Caco-2 (cell line): ENCODE data around the gene STARD3NL. TPM values are rescaled to one million over a fixed set of nuclear protein-coding genes. Genes with fewer than 3 reads are reported as not detected.
"Not testable (repeated sequence)": the region's sequence is repeated elsewhere in the genome, so short reads cannot be mapped to it uniquely, and the experiment has no call there.

Experiments used
- BruUV-seq: library from RNA; stranded (reverse); fragments of 400-500 nt; replicated peaks from 2 replicates; lab custom pipeline; 2021; lab: Mats Ljungman, UMichigan
- CTCF ChIA-PET: fragments of 300-600 bp; sonication (Branson Sonifier 250); formaldehyde crosslinking; loops from one replicate; lab custom pipeline; 2022; ENCODE audit warnings: antibody characterized with exemption; lab: Charles Lee
- POLR2A ChIA-PET: fragments of 300-600 bp; sonication (Branson Sonifier 250); formaldehyde crosslinking; loops from one replicate; lab custom pipeline; 2022; ENCODE audit warnings: antibody characterized with exemption; lab: Charles Lee
- DNase-seq, 2 experiments: peaks; one replicate each; pipeline versions ENCODE4 v3.0.0 to v3.0.0-alpha.2; 2020 to 2022
- H3K27me3 ChIP-seq: replicated peaks from 2 replicates; pipeline ENCODE4 v1.6.0; 2011; ENCODE audit warnings: low read length; ENCODE audit not compliant: control insufficient read depth, insufficient read depth
- H3K36me3 ChIP-seq: 2 replicates; pipeline ENCODE4 v1.5.1; 2011; ENCODE audit warnings: low read length; ENCODE audit not compliant: control insufficient read depth, insufficient read depth
- H3K4me1 ChIP-seq: fragments of 250-450 bp; sonication (Bioruptor Pico); 2 replicates; pipeline ENCODE4 v1.5.1; 2020; ENCODE audit warnings: mild to moderate bottlenecking
- H3K4me3 ChIP-seq: 2 replicates; pipeline ENCODE4 v1.5.1; 2011; ENCODE audit warnings: low read depth, mild to moderate bottlenecking, control low read depth, low read length
- H3K9me3 ChIP-seq: fragments of 250-450 bp; sonication (Bioruptor Pico); 2 replicates; pipeline ENCODE4 v1.5.1; 2020; ENCODE audit warnings: mild to moderate bottlenecking, moderate library complexity
- H3K27ac Mint-ChIP-seq: one replicate; pipeline ENCODE4 v1.8.0; 2022; ENCODE audit warnings: mixed read lengths; ENCODE audit not compliant: unreplicated experiment
- H3K27me3 Mint-ChIP-seq: one replicate; pipeline ENCODE4 v1.8.0; 2022; ENCODE audit warnings: mixed read lengths; ENCODE audit not compliant: insufficient read depth, unreplicated experiment
- H3K36me3 Mint-ChIP-seq: one replicate; pipeline ENCODE4 v1.8.0; 2022; ENCODE audit warnings: mild to moderate bottlenecking, mixed read lengths; ENCODE audit not compliant: insufficient read depth, unreplicated experiment
- H3K4me1 Mint-ChIP-seq: one replicate; pipeline ENCODE4 v1.8.0; 2022; ENCODE audit warnings: low read depth, mixed read lengths; ENCODE audit not compliant: unreplicated experiment
- H3K4me3 Mint-ChIP-seq: one replicate; pipeline ENCODE4 v1.8.0; 2022; ENCODE audit warnings: mild to moderate bottlenecking, moderate library complexity, mixed read lengths; ENCODE audit not compliant: unreplicated experiment
- H3K9me3 Mint-ChIP-seq: one replicate; pipeline ENCODE4 v1.8.0; 2022; ENCODE audit warnings: mixed read lengths; ENCODE audit not compliant: unreplicated experiment
- intact Hi-C: fragments of 100-400 bp; cut with micrococcal nuclease; formaldehyde crosslinking; loops from one replicate; pipeline ENCODE4 v1.10.0; 2022; ENCODE audit not compliant: unreplicated experiment
- total RNA-seq: library from RNA; stranded (reverse); gene quantifications from 2 replicates; pipeline ENCODE4 v1.2.3, GENCODE V29; 2022
- TF ChIP-seq, protein P1 (sequence below), 2 experiments: fragments of 200-600 bp in 1 of 2; IDR thresholded peaks; 1 replicate in 1 of 2; 2 replicates in 1 of 2; pipeline versions ENCODE4 v1.5.1 to v1.8.0; 2011 to 2022; ENCODE audit warnings: antibody characterized with exemption in 1 of 2, control low read depth in 1 of 2, inconsistent platforms in 1 of 2, low read depth in 1 of 2, low read length in 1 of 2, mild to moderate bottlenecking in 1 of 2, moderate library complexity in 1 of 2; ENCODE audit not compliant: insufficient read depth in 1 of 2, severe bottlenecking in 1 of 2, unreplicated experiment in 1 of 2

The STARD3NL gene
- total RNA-seq, 1 experiment from 2014 or later = 32.6 TPM

DNA sequence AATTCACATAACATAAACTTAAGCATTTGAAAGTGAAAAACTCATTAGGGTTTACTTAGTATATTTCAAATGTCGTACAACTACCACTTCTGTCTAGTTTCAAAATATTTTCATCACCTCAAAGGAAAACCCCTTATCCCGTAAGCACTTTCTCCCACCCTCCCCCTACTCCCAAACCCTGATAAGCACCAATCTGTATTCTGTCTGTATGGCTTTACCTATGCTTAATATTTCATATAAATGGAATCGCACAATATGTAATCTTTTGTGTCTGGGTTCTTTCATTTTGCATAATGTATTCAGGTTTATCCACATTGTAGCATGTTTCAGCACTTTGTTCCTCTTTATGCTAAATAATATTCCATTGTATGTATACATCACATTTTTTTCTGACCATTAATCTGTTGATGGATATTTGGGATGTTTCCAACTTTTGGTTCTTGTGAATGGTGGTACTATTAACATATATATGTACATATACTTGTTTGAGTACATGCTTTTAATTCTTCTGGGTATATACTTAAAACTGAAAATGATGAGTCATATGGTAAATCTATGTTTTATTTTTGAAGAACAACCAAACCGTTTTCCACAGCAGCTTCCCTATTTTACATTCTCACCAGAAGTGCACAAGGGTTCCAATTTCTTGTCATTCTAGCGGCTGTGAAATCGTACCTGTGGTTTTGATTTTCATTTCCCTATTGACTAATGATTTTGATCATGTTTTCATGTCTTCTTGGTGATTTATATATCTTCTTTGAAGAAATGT is 6.2 kb upstream of the STARD3NL start:
- H3K36me3 ChIP-seq = no peaks in the 10 kb centered on the region
- intact Hi-C loops = no loop called here
- H3K4me1 ChIP-seq = no peaks in the 10 kb centered on the region
- H3K27me3 Mint-ChIP-seq = peaks cover 10% of the 10 kb centered on the region
- H3K9me3 Mint-ChIP-seq = no peaks in the 10 kb centered on the region
- H3K9me3 ChIP-seq = 0 out of 2 replicates have a peak, but pooled peaks cover 3% of the 10 kb centered on the region
- TF ChIP-seq, protein P1, sequence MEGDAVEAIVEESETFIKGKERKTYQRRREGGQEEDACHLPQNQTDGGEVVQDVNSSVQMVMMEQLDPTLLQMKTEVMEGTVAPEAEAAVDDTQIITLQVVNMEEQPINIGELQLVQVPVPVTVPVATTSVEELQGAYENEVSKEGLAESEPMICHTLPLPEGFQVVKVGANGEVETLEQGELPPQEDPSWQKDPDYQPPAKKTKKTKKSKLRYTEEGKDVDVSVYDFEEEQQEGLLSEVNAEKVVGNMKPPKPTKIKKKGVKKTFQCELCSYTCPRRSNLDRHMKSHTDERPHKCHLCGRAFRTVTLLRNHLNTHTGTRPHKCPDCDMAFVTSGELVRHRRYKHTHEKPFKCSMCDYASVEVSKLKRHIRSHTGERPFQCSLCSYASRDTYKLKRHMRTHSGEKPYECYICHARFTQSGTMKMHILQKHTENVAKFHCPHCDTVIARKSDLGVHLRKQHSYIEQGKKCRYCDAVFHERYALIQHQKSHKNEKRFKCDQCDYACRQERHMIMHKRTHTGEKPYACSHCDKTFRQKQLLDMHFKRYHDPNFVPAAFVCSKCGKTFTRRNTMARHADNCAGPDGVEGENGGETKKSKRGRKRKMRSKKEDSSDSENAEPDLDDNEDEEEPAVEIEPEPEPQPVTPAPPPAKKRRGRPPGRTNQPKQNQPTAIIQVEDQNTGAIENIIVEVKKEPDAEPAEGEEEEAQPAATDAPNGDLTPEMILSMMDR (IDR thresholded peaks at IDR 0.05; ENCODE audit: insufficient read depth in 1 of 2, low read depth in 1 of 2, low read length in 1 of 2, severe bottlenecking in 1 of 2, unreplicated experiment in 1 of 2) = no peak
- ChIA-PET CTCF (no interaction called here), POLR2A (no interaction called here)
- BruUV-seq = no TSS peak
- H3K27ac Mint-ChIP-seq = no peak overlapping the region
- H3K4me1 Mint-ChIP-seq = no peaks in the 10 kb centered on the region
- DNase-seq = no peak
- H3K4me3 ChIP-seq = no peak overlapping the region
- no peak overlapping the region for H3K4me3 Mint-ChIP-seq
- no peaks in the 10 kb centered on the region for H3K36me3 Mint-ChIP-seq
- no peaks in the 10 kb centered on the region for H3K27me3 ChIP-seq

- POLR2A ChIA-PET = not testable (repeated sequence)
These were observed 2.5 kb upstream of the STARD3NL start for GRCh38 chr7:38175547-38175946.

DNA sequence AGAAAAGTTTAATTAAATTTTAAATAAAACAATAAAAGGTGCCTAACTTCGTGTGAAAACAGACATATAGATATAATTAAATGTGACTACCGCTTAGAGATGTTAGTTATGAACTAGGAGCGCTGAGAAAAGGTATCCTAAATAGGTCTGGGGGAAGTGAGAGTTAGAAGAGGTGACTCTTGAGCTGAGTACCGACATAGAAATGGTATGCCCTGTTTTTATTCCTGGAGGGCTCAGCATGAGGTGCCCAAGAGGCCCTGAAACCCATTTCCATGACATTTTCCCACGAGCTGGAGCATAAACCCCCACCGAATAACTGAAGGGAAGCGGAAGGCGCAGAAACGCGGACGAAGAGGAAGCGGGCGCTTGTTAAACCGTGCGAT is 433 bp upstream of the STARD3NL start:
- Histone ChIP-seq H3K36me3 (no peaks in the 10 kb centered on the region), H3K9me3 (0 out of 2 replicates have a peak, but pooled peaks cover 2% of the 10 kb centered on the region), H3K4me1 (no peaks in the 10 kb centered on the region), H3K27me3 (no peaks in the 10 kb centered on the region), H3K4me3 (peak overlapping the region; percentile 76)
- CTCF ChIA-PET = interaction anchor here (1.0 to 1.2 kb wide), 5 partner anchors 11 to 168 kb away, joined by 3 to 6 read pairs (median 3); no protein-coding TSS in a partner anchor
- peak overlapping the region; percentile 90 for H3K27ac Mint-ChIP-seq
- H3K27me3 Mint-ChIP-seq = peaks cover 2% of the 10 kb centered on the region
- H3K4me3 Mint-ChIP-seq = peak overlapping the region; percentile 94
- H3K9me3 Mint-ChIP-seq = no peaks in the 10 kb centered on the region
- POLR2A ChIA-PET = interaction anchor here (0.6 to 1.0 kb wide), 4 partner anchors 37 to 164 kb away, joined by 3 to 6 read pairs (median 5); no protein-coding TSS in a partner anchor
- H3K36me3 Mint-ChIP-seq = peaks cover 9% of the 10 kb centered on the region
- no peak for DNase-seq
- TF ChIP-seq, protein P1 (IDR thresholded peaks at IDR 0.05; ENCODE audit: insufficient read depth in 1 of 2, low read depth in 1 of 2, low read length in 1 of 2, severe bottlenecking in 1 of 2, unreplicated experiment in 1 of 2) = no peak
- intact Hi-C loops = loop anchor here (1.0 kb wide), 3 partner anchors 38 to 70 kb away; no protein-coding TSS in a partner anchor
- TSS peak; percentile 100 for BruUV-seq
- peaks cover 7% of the 10 kb centered on the region for H3K4me1 Mint-ChIP-seq

More at GRCh38 chr7:38175547-38175946, 2.5 kb upstream of the STARD3NL start:
- H3K4me1 ChIP-seq, H3K4me3 ChIP-seq, H3K9me3 Mint-ChIP-seq, H3K27me3 ChIP-seq, H3K9me3 ChIP-seq, H3K36me3 ChIP-seq, BruUV-seq, H3K27me3 Mint-ChIP-seq, DNase-seq, H3K27ac Mint-ChIP-seq, CTCF ChIA-PET, intact Hi-C loops, H3K36me3 Mint-ChIP-seq, H3K4me1 Mint-ChIP-seq, H3K4me3 Mint-ChIP-seq: not testable (repeated sequence)
